Measurements from ENCODE around the gene FARP2. TPM values are rescaled to one million over a fixed set of nuclear protein-coding genes. Genes with fewer than 3 reads are reported as not detected.

The FARP2 gene
- total and polyA plus RNA-seq, 2 of the 13 experiments (the other 11 are each of a cell fraction or from before 2014, with no cell fraction given), result 28.0 to 45.4 TPM

DNA sequence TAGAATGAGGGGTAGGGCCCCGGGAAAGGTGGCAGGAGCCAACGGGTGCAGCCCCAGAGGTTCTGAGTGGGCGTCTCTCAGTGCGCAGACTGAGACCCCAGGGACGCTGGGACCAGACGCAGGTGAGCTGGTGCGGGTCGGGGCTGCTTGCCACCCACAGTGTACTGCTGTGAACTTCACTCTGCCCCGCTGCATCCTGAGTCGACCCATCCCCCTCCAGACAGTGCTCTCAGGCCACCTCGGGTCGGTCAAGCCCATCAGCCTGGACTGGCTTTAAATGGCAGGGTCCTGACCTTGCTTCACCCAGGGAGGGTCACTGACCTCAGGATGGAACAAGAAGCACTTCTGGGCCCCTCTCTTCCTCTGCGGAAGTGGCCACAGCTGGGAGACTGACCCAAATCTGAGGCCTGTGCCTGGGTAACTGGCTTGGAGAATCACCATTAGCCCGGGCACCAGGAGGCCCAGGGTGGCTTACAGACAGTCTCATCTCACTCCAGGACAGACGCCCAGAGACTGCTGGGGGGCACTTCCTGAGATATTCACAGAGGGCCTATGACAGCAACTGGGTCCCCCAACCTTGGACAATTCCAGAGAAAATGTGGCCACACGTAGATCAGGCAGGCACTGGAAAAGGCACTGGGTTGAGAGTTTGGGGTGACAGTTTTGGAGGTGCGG, 178.8 kb downstream of the FARP2 start:
- ChIA-PET POLR2A (interaction anchor here (1.4 to 2.3 kb wide), 3 partner anchors 20 to 152 kb away, joined by 3 to 11 read pairs (median 4); partner anchors contain the start of genes DTYMK and STK25), CTCF (ENCODE audit: low intra/inter-chr PET ratio, low total read pairs) (no interaction called here)
- no peaks in the 10 kb centered on the region for H3K36me3 ChIP-seq (replicated peaks in 1 of 2; ENCODE audit: control insufficient read depth in 1 of 2, insufficient read depth in 2 of 2, low read length in 2 of 2)
- in situ Hi-C loops (cut with HindIII; ENCODE audit: extremely low pct_ligation_motif_present, low pct_unique_long_range_greater_than_20kb) (no loop called here), intact Hi-C loops (cut with micrococcal nuclease; ENCODE audit: unreplicated experiment) (no loop called here)
- H3K27ac ChIP-seq (ENCODE audit: extremely low read length, insufficient read depth, low read length), result no peak overlapping the region
- DNase-seq (ENCODE audit: low spot score) (no peak), ATAC-seq (peak; percentile 54), FAIRE-seq (no peak)
- no peaks in the 10 kb centered on the region for H4K20me1 ChIP-seq (ENCODE audit: insufficient read depth, low read length)
- H3K9me3 ChIP-seq (ENCODE audit: low read length), result no peaks in the 10 kb centered on the region
- H2AFZ ChIP-seq (ENCODE audit: low read length), result no peak overlapping the region
- peak overlapping the region in 1 of 3 experiments; percentile 54; a peak in 2 of 6 replicates for H3K4me3 ChIP-seq (replicated peaks in 1 of 3; ENCODE audit: insufficient read depth in 1 of 3, low read depth in 2 of 3, low read length in 3 of 3)
- WGBS (ENCODE audit: low lambda C conversion rate), result 19% methylated on average over 8 of the region's 17 CpGs
- no TSS peak for BruUV-seq (replicated peaks)
- H3K79me2 ChIP-seq (ENCODE audit: insufficient read depth, low read length), result no peaks in the 10 kb centered on the region
- peaks cover 2 to 37% of the 10 kb centered on the region in 2 experiments; a peak in 4 of 5 replicates for H3K27me3 ChIP-seq (ENCODE audit: control insufficient read depth in 1 of 2, insufficient read depth in 2 of 2, low read length in 2 of 2)
- H3K4me1 ChIP-seq (ENCODE audit: insufficient read depth, low read length), result peaks cover 90% of the 10 kb centered on the region
- peak overlapping the region; percentile 70 for H3K4me2 ChIP-seq (ENCODE audit: low read depth, low read length)
- H3K9ac ChIP-seq (ENCODE audit: insufficient read depth, low read depth, low read length), result peak overlapping the region; percentile 5; the same call in 1 of the 2 replicates
- TF ChIP-seq, protein P1, sequence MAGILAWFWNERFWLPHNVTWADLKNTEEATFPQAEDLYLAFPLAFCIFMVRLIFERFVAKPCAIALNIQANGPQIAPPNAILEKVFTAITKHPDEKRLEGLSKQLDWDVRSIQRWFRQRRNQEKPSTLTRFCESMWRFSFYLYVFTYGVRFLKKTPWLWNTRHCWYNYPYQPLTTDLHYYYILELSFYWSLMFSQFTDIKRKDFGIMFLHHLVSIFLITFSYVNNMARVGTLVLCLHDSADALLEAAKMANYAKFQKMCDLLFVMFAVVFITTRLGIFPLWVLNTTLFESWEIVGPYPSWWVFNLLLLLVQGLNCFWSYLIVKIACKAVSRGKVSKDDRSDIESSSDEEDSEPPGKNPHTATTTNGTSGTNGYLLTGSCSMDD (CRISPR knock-in tag; IDR thresholded peaks at IDR 0.05), result no peak
- TF ChIP-seq, protein P2, sequence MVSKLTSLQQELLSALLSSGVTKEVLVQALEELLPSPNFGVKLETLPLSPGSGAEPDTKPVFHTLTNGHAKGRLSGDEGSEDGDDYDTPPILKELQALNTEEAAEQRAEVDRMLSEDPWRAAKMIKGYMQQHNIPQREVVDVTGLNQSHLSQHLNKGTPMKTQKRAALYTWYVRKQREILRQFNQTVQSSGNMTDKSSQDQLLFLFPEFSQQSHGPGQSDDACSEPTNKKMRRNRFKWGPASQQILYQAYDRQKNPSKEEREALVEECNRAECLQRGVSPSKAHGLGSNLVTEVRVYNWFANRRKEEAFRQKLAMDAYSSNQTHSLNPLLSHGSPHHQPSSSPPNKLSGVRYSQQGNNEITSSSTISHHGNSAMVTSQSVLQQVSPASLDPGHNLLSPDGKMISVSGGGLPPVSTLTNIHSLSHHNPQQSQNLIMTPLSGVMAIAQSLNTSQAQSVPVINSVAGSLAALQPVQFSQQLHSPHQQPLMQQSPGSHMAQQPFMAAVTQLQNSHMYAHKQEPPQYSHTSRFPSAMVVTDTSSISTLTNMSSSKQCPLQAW (CRISPR knock-in tag; IDR thresholded peaks at IDR 0.05), result no peak
- TF ChIP-seq, protein P3, sequence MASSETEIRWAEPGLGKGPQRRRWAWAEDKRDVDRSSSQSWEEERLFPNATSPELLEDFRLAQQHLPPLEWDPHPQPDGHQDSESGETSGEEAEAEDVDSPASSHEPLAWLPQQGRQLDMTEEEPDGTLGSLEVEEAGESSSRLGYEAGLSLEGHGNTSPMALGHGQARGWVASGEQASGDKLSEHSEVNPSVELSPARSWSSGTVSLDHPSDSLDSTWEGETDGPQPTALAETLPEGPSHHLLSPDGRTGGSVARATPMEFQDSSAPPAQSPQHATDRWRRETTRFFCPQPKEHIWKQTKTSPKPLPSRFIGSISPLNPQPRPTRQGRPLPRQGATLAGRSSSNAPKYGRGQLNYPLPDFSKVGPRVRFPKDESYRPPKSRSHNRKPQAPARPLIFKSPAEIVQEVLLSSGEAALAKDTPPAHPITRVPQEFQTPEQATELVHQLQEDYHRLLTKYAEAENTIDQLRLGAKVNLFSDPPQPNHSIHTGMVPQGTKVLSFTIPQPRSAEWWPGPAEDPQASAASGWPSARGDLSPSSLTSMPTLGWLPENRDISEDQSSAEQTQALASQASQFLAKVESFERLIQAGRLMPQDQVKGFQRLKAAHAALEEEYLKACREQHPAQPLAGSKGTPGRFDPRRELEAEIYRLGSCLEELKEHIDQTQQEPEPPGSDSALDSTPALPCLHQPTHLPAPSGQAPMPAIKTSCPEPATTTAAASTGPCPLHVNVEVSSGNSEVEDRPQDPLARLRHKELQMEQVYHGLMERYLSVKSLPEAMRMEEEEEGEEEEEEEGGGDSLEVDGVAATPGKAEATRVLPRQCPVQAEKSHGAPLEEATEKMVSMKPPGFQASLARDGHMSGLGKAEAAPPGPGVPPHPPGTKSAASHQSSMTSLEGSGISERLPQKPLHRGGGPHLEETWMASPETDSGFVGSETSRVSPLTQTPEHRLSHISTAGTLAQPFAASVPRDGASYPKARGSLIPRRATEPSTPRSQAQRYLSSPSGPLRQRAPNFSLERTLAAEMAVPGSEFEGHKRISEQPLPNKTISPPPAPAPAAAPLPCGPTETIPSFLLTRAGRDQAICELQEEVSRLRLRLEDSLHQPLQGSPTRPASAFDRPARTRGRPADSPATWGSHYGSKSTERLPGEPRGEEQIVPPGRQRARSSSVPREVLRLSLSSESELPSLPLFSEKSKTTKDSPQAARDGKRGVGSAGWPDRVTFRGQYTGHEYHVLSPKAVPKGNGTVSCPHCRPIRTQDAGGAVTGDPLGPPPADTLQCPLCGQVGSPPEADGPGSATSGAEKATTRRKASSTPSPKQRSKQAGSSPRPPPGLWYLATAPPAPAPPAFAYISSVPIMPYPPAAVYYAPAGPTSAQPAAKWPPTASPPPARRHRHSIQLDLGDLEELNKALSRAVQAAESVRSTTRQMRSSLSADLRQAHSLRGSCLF (CRISPR knock-in tag; IDR thresholded peaks at IDR 0.05; ENCODE audit: borderline replicate concordance), result no peak
- no peak for TF ChIP-seq ZNF713 (CRISPR knock-in tag; IDR thresholded peaks at IDR 0.05)
- TF ChIP-seq HNRNPLL (IDR thresholded peaks at IDR 0.05; ENCODE audit: low read depth, low read length, poor library complexity, severe bottlenecking), result peak; percentile 20
- TF ChIP-seq, protein P4, sequence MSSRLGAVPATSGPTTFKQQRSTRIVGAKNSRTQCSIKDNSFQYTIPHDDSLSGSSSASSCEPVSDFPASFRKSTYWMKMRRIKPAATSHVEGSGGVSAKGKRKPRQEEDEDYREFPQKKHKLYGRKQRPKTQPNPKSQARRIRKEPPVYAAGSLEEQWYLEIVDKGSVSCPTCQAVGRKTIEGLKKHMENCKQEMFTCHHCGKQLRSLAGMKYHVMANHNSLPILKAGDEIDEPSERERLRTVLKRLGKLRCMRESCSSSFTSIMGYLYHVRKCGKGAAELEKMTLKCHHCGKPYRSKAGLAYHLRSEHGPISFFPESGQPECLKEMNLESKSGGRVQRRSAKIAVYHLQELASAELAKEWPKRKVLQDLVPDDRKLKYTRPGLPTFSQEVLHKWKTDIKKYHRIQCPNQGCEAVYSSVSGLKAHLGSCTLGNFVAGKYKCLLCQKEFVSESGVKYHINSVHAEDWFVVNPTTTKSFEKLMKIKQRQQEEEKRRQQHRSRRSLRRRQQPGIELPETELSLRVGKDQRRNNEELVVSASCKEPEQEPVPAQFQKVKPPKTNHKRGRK (CRISPR knock-in tag; IDR thresholded peaks at IDR 0.05), result no peak
- TF ChIP-seq FIP1L1 (IDR thresholded peaks at IDR 0.05; ENCODE audit: borderline replicate concordance, insufficient read depth, low read depth, low read length), result no peak
- TF ChIP-seq, protein P5, sequence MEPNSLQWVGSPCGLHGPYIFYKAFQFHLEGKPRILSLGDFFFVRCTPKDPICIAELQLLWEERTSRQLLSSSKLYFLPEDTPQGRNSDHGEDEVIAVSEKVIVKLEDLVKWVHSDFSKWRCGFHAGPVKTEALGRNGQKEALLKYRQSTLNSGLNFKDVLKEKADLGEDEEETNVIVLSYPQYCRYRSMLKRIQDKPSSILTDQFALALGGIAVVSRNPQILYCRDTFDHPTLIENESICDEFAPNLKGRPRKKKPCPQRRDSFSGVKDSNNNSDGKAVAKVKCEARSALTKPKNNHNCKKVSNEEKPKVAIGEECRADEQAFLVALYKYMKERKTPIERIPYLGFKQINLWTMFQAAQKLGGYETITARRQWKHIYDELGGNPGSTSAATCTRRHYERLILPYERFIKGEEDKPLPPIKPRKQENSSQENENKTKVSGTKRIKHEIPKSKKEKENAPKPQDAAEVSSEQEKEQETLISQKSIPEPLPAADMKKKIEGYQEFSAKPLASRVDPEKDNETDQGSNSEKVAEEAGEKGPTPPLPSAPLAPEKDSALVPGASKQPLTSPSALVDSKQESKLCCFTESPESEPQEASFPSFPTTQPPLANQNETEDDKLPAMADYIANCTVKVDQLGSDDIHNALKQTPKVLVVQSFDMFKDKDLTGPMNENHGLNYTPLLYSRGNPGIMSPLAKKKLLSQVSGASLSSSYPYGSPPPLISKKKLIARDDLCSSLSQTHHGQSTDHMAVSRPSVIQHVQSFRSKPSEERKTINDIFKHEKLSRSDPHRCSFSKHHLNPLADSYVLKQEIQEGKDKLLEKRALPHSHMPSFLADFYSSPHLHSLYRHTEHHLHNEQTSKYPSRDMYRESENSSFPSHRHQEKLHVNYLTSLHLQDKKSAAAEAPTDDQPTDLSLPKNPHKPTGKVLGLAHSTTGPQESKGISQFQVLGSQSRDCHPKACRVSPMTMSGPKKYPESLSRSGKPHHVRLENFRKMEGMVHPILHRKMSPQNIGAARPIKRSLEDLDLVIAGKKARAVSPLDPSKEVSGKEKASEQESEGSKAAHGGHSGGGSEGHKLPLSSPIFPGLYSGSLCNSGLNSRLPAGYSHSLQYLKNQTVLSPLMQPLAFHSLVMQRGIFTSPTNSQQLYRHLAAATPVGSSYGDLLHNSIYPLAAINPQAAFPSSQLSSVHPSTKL (CRISPR knock-in tag; IDR thresholded peaks at IDR 0.05), result peak; percentile 47; the same call in 1 of the 2 replicates

Data from HepG2 (cell line).